HL-60 (cell line): ENCODE measurements around the gene BPIFB4.

Experiments used
- CTCF ChIP-seq: IDR thresholded peaks from one replicate; pipeline ENCODE4 v1.5.1; 2011; ENCODE audit warnings: low read length, control low read depth, inconsistent platforms; ENCODE audit not compliant: insufficient read depth
- GABPA ChIP-seq: IDR thresholded peaks from 2 replicates; pipeline ENCODE4 v1.6.1; 2012; ENCODE audit warnings: low read depth
- POLR2AphosphoS5 ChIP-seq: IDR thresholded peaks from 2 replicates; pipeline ENCODE4 v1.6.1; 2012; ENCODE audit warnings: low read depth
- REST ChIP-seq: IDR thresholded peaks from 2 replicates; pipeline ENCODE4 v1.6.1; 2012; ENCODE audit warnings: low read depth; ENCODE audit not compliant: insufficient replicate concordance
- SPI1 ChIP-seq: IDR thresholded peaks from 2 replicates; pipeline ENCODE4 v1.6.1; 2012; ENCODE audit warnings: low read depth, mild to moderate bottlenecking, borderline replicate concordance

GRCh38 chr20:33030569-33030968 lies 48.9 kb upstream of the BPIFB4 start:
- TF ChIP-seq REST, result no peak
- TF ChIP-seq CTCF, result no peak
- no peak for TF ChIP-seq SPI1
- no peak for TF ChIP-seq POLR2AphosphoS5
- no peak for TF ChIP-seq GABPA
